Gastroesophageal sphincter (tissue), 3 donors: Measurements from ENCODE around the gene CYTH1.

Source experiments
- CTCF ChIP-seq, 4 experiments: fragments of 200-600 bp in 2 of 4; fragments of 450-650 bp in 2 of 4; sonication (generic) in 1 of 4; IDR thresholded peaks; one replicate each; pipeline ENCODE4 v1.5.1; 2017 to 2019; ENCODE audit warnings: antibody characterized with exemption in 4 of 4, mild to moderate bottlenecking in 2 of 4, moderate library complexity in 2 of 4
- EP300 ChIP-seq: sonication (generic); formaldehyde crosslinking; IDR thresholded peaks from one replicate; pipeline ENCODE4 v1.6.1; 2017; ENCODE audit warnings: antibody characterized with exemption, mild to moderate bottlenecking
- POLR2A ChIP-seq, 2 donors: fragments of 450-650 bp; IDR thresholded peaks; one replicate each; pipeline ENCODE4 v1.6.1; 2017; ENCODE audit warnings: antibody characterized with exemption in 2 of 2, mild to moderate bottlenecking in 2 of 2, moderate library complexity in 1 of 2
- POLR2AphosphoS5 ChIP-seq: sonication (generic); formaldehyde crosslinking; IDR thresholded peaks from one replicate; pipeline ENCODE4 v1.6.1; 2017; ENCODE audit warnings: antibody characterized with exemption

- TF ChIP-seq CTCF (IDR thresholded peaks at IDR 0.05) (no peak), POLR2A (IDR thresholded peaks at IDR 0.05) (no peak), POLR2AphosphoS5 (no peak), EP300 (no peak)
Measured at GRCh38 chr17:78808163-78808562, 26.1 kb upstream of the CYTH1 start.
